ENCODE data around the gene KCNJ18.
"Not testable (repeated sequence)": the region's sequence is repeated elsewhere in the genome, so short reads cannot be mapped to it uniquely, and the experiment has no call there.

Gene KCNJ18

GRCh38 chr17:21714676-21715075 is 22.4 kb downstream of the KCNJ18 start:
- H3K18ac ChIP-seq (ENCODE audit: low read length); H3K4me2 ChIP-seq (ENCODE audit: low read length); H3K27ac ChIP-seq (ENCODE audit: low read depth, low read length); H4K5ac ChIP-seq (ENCODE audit: low read length); H3K4me3 ChIP-seq (ENCODE audit: low read length); H3K36me3 ChIP-seq (ENCODE audit: control insufficient read depth, insufficient read depth, low read length); H3K79me2 ChIP-seq (ENCODE audit: control insufficient read depth, insufficient read depth, low read length); H2BK5ac ChIP-seq (ENCODE audit: low read length); H3K27me3 ChIP-seq (ENCODE audit: insufficient read depth, low read length, poor library complexity); H2BK15ac ChIP-seq (replicated peaks; ENCODE audit: low read depth); H2BK120ac ChIP-seq (ENCODE audit: low read depth, low read length); H3K79me1 ChIP-seq (ENCODE audit: low read length); H3K9ac ChIP-seq (ENCODE audit: low read length); H2AK5ac ChIP-seq (ENCODE audit: low read length); DNase-seq; H4K8ac ChIP-seq (ENCODE audit: low read depth, low read length); H3K4me1 ChIP-seq (ENCODE audit: control insufficient read depth, low read depth, low read length); H3K23ac ChIP-seq (ENCODE audit: low read length); H3K4ac ChIP-seq (ENCODE audit: low read depth, low read length); H3K56ac ChIP-seq (ENCODE audit: low read length): not testable (repeated sequence)
- no CpG with 5 or more reads among the region's 3 CpGs for WGBS (ENCODE audit: extremely low coverage, insufficient coverage, low lambda C conversion rate)

DNA sequence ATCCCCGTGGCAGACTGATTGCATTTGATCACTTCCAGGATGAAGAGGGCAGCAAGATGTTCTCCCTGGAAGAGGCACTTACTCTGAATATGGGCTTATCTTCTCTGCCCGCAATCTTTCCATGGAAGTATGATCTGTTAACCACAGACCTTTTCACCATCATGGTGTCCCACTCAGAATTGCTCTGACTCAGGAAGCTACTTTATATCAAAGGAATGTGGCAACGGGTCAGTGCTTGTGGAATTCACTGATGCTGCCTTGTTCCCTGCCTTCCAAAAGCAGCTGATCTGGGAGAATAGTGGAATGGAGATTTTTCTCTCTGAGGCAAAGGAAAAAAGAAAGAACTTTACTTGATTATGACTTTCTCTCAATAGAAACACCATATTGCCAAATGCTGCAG is 23.6 kb downstream of the KCNJ18 start:
- not testable (repeated sequence) for H3K79me2 ChIP-seq (ENCODE audit: control insufficient read depth, insufficient read depth, low read length); DNase-seq; H4K8ac ChIP-seq (ENCODE audit: low read depth, low read length); H3K4ac ChIP-seq (ENCODE audit: low read depth, low read length); H2BK120ac ChIP-seq (ENCODE audit: low read depth, low read length); H3K27me3 ChIP-seq (ENCODE audit: insufficient read depth, low read length, poor library complexity); H3K56ac ChIP-seq (ENCODE audit: low read length); H2BK15ac ChIP-seq (replicated peaks; ENCODE audit: low read depth); H3K27ac ChIP-seq (ENCODE audit: low read depth, low read length); H2AK5ac ChIP-seq (ENCODE audit: low read length); H3K18ac ChIP-seq (ENCODE audit: low read length); H3K9ac ChIP-seq (ENCODE audit: low read length); H2BK5ac ChIP-seq (ENCODE audit: low read length); H3K4me3 ChIP-seq (ENCODE audit: low read length); H3K79me1 ChIP-seq (ENCODE audit: low read length); H3K4me2 ChIP-seq (ENCODE audit: low read length); H3K4me1 ChIP-seq (ENCODE audit: control insufficient read depth, low read depth, low read length); H4K5ac ChIP-seq (ENCODE audit: low read length); H3K36me3 ChIP-seq (ENCODE audit: control insufficient read depth, insufficient read depth, low read length); H3K23ac ChIP-seq (ENCODE audit: low read length)
- no CpG with 5 or more reads among the region's 3 CpGs for WGBS (ENCODE audit: extremely low coverage, insufficient coverage, low lambda C conversion rate)

DNA sequence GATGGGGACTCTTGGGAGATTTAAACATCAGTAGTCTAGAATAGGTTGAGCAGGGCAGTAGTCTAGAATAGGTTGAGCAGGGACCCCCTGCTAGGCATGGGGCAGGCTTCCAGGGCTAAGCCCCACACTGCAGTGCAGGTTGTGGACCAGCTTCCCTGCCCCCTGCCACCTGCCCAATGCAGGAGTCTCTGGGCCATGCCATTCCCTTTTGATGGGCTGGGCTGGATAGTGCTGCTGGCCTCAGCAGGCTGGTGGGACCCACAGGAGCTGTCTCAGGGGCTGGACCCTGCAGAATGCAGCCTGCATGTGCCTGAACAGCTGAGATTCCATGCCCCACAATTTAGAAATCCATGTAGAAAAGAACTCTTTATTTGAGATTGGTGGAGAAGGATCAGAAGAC is 26.6 kb downstream of the KCNJ18 start:
- not testable (repeated sequence) for H3K4me1 ChIP-seq (ENCODE audit: control insufficient read depth, low read depth, low read length); H2BK5ac ChIP-seq (ENCODE audit: low read length); H4K8ac ChIP-seq (ENCODE audit: low read depth, low read length); H3K4ac ChIP-seq (ENCODE audit: low read depth, low read length); H2AK5ac ChIP-seq (ENCODE audit: low read length); H3K4me2 ChIP-seq (ENCODE audit: low read length); H3K9ac ChIP-seq (ENCODE audit: low read length); H2BK120ac ChIP-seq (ENCODE audit: low read depth, low read length); H3K36me3 ChIP-seq (ENCODE audit: control insufficient read depth, insufficient read depth, low read length); H2BK15ac ChIP-seq (replicated peaks; ENCODE audit: low read depth); H3K56ac ChIP-seq (ENCODE audit: low read length); H3K79me1 ChIP-seq (ENCODE audit: low read length); H3K23ac ChIP-seq (ENCODE audit: low read length); H3K27me3 ChIP-seq (ENCODE audit: insufficient read depth, low read length, poor library complexity); H3K79me2 ChIP-seq (ENCODE audit: control insufficient read depth, insufficient read depth, low read length); H3K4me3 ChIP-seq (ENCODE audit: low read length); DNase-seq; H3K27ac ChIP-seq (ENCODE audit: low read depth, low read length); H3K18ac ChIP-seq (ENCODE audit: low read length); H4K5ac ChIP-seq (ENCODE audit: low read length)

- WGBS (ENCODE audit: extremely low coverage, insufficient coverage, low lambda C conversion rate), result no CpG with 5 or more reads among the region's 12 CpGs
Observed at GRCh38 chr17:21719511-21720226, 27.3 kb downstream of the KCNJ18 start.

GRCh38 chr17:21720566-21720965 is 28.2 kb downstream of the KCNJ18 start:
- H2AK5ac ChIP-seq (ENCODE audit: low read length); H3K79me1 ChIP-seq (ENCODE audit: low read length); H3K9ac ChIP-seq (ENCODE audit: low read length); H4K8ac ChIP-seq (ENCODE audit: low read depth, low read length); H2BK15ac ChIP-seq (replicated peaks; ENCODE audit: low read depth); H3K4ac ChIP-seq (ENCODE audit: low read depth, low read length); H3K4me3 ChIP-seq (ENCODE audit: low read length); H3K27me3 ChIP-seq (ENCODE audit: insufficient read depth, low read length, poor library complexity); H3K18ac ChIP-seq (ENCODE audit: low read length); H3K4me2 ChIP-seq (ENCODE audit: low read length); H2BK5ac ChIP-seq (ENCODE audit: low read length); H3K56ac ChIP-seq (ENCODE audit: low read length); H2BK120ac ChIP-seq (ENCODE audit: low read depth, low read length); H3K4me1 ChIP-seq (ENCODE audit: control insufficient read depth, low read depth, low read length); H4K5ac ChIP-seq (ENCODE audit: low read length); H3K36me3 ChIP-seq (ENCODE audit: control insufficient read depth, insufficient read depth, low read length); H3K27ac ChIP-seq (ENCODE audit: low read depth, low read length); H3K23ac ChIP-seq (ENCODE audit: low read length); DNase-seq; H3K79me2 ChIP-seq (ENCODE audit: control insufficient read depth, insufficient read depth, low read length): not testable (repeated sequence)
- WGBS (ENCODE audit: extremely low coverage, insufficient coverage, low lambda C conversion rate), result no CpG with 5 or more reads among the region's 8 CpGs

More at GRCh38 chr17:21719511-21720226, 27.3 kb downstream of the KCNJ18 start:
- H3K79me1 ChIP-seq (ENCODE audit: low read length); H2BK120ac ChIP-seq (ENCODE audit: low read depth, low read length); H3K4ac ChIP-seq (ENCODE audit: low read depth, low read length); H3K56ac ChIP-seq (ENCODE audit: low read length); H3K9ac ChIP-seq (ENCODE audit: low read length); H3K4me1 ChIP-seq (ENCODE audit: control insufficient read depth, low read depth, low read length); H4K8ac ChIP-seq (ENCODE audit: low read depth, low read length); H2BK5ac ChIP-seq (ENCODE audit: low read length); H3K4me2 ChIP-seq (ENCODE audit: low read length); H3K23ac ChIP-seq (ENCODE audit: low read length); H3K27me3 ChIP-seq (ENCODE audit: insufficient read depth, low read length, poor library complexity); H3K79me2 ChIP-seq (ENCODE audit: control insufficient read depth, insufficient read depth, low read length); H3K36me3 ChIP-seq (ENCODE audit: control insufficient read depth, insufficient read depth, low read length); H3K4me3 ChIP-seq (ENCODE audit: low read length); H2AK5ac ChIP-seq (ENCODE audit: low read length); H4K5ac ChIP-seq (ENCODE audit: low read length); H2BK15ac ChIP-seq (replicated peaks; ENCODE audit: low read depth); H3K27ac ChIP-seq (ENCODE audit: low read depth, low read length); H3K18ac ChIP-seq (ENCODE audit: low read length); DNase-seq: not testable (repeated sequence)

- not testable (repeated sequence) for H3K9ac ChIP-seq (ENCODE audit: low read length); H3K4me3 ChIP-seq (ENCODE audit: low read length); H2BK5ac ChIP-seq (ENCODE audit: low read length); H3K23ac ChIP-seq (ENCODE audit: low read length); H3K36me3 ChIP-seq (ENCODE audit: control insufficient read depth, insufficient read depth, low read length); H3K4ac ChIP-seq (ENCODE audit: low read depth, low read length); H3K18ac ChIP-seq (ENCODE audit: low read length); H3K27ac ChIP-seq (ENCODE audit: low read depth, low read length); DNase-seq; H3K27me3 ChIP-seq (ENCODE audit: insufficient read depth, low read length, poor library complexity); H4K8ac ChIP-seq (ENCODE audit: low read depth, low read length); H3K79me2 ChIP-seq (ENCODE audit: control insufficient read depth, insufficient read depth, low read length); H3K4me1 ChIP-seq (ENCODE audit: control insufficient read depth, low read depth, low read length); H4K5ac ChIP-seq (ENCODE audit: low read length); H3K4me2 ChIP-seq (ENCODE audit: low read length); H3K56ac ChIP-seq (ENCODE audit: low read length); H3K79me1 ChIP-seq (ENCODE audit: low read length); H2BK15ac ChIP-seq (replicated peaks; ENCODE audit: low read depth); H2AK5ac ChIP-seq (ENCODE audit: low read length); H2BK120ac ChIP-seq (ENCODE audit: low read depth, low read length)
- WGBS (ENCODE audit: extremely low coverage, insufficient coverage, low lambda C conversion rate), result no CpG with 5 or more reads among the region's 7 CpGs
Observed at GRCh38 chr17:21722268-21722667, 29.9 kb downstream of the KCNJ18 start.

Data from mesendoderm (in vitro differentiated cells).